ENCODE measurements around the gene ATP8B3. TPM values are rescaled to one million over a fixed set of nuclear protein-coding genes. Genes with fewer than 3 reads are reported as not detected.

Gene ATP8B3
- total and polyA plus RNA-seq, 10 of the 15 experiments (the other 5 are each of a cell fraction or from before 2014, with no cell fraction given) = 0.13 to 1.7 (median 0.52) TPM

- no peak overlapping the region for H2AFZ ChIP-seq (ENCODE audit: control insufficient read depth, low read depth, low read length)
- no peak overlapping the region for H3K4me2 ChIP-seq (ENCODE audit: control insufficient read depth, insufficient read depth)
- no peak for DNase-seq (ENCODE audit: low read depth, low spot score)
- ChIA-PET CTCF (interaction anchor here (0.7 kb wide), 1 partner anchor 8 kb away, joined by 3 read pairs; no protein-coding TSS in a partner anchor), SMC1A (ENCODE audit: uncharacterized antibody, unreplicated experiment) (no interaction called here), RAD21 (ENCODE audit: unreplicated experiment) (interaction anchor here (0.6 to 1.0 kb wide), 4 partner anchors 13 to 538 kb away, joined by 3 to 6 read pairs (median 3); no protein-coding TSS in a partner anchor), POLR2A (interaction anchor here (0.6 to 1.6 kb wide), 5 partner anchors 22 to 263 kb away, joined by 3 to 4 read pairs (median 3); no protein-coding TSS in a partner anchor)
- no peak overlapping the region; the same call in 1 of the 2 replicates for H3K4me3 ChIP-seq
- H3K9me3 ChIP-seq (replicated peaks; ENCODE audit: control insufficient read depth, insufficient read depth, low read length) = no peaks in the 10 kb centered on the region
- WGBS (ENCODE audit: insufficient coverage, insufficient replicate concordance, low lambda C conversion rate, missing lambda C conversion rate) = 90% methylated on average over 27 of the region's 37 CpGs
- ATAC-seq = no peak
- no peak overlapping the region for H3K27ac ChIP-seq (ENCODE audit: control insufficient read depth, insufficient read depth)
- peaks cover 0 to 3% of the 10 kb centered on the region in 2 experiments; a peak in 2 of 4 replicates for H3K36me3 ChIP-seq (ENCODE audit: control insufficient read depth in 2 of 2, insufficient read depth in 2 of 2, low read length in 1 of 2)
- BruUV-seq (replicated peaks) = no TSS peak
- no peaks in the 10 kb centered on the region for H3K27me3 ChIP-seq (replicated peaks in 1 of 2; ENCODE audit: control insufficient read depth in 2 of 2, insufficient read depth in 2 of 2, low read length in 1 of 2)
- TF ChIP-seq SPI1 (IDR thresholded peaks at IDR 0.05; ENCODE audit: borderline replicate concordance, insufficient read depth, low read depth, low read length) = no peak
- TF ChIP-seq, protein P1, sequence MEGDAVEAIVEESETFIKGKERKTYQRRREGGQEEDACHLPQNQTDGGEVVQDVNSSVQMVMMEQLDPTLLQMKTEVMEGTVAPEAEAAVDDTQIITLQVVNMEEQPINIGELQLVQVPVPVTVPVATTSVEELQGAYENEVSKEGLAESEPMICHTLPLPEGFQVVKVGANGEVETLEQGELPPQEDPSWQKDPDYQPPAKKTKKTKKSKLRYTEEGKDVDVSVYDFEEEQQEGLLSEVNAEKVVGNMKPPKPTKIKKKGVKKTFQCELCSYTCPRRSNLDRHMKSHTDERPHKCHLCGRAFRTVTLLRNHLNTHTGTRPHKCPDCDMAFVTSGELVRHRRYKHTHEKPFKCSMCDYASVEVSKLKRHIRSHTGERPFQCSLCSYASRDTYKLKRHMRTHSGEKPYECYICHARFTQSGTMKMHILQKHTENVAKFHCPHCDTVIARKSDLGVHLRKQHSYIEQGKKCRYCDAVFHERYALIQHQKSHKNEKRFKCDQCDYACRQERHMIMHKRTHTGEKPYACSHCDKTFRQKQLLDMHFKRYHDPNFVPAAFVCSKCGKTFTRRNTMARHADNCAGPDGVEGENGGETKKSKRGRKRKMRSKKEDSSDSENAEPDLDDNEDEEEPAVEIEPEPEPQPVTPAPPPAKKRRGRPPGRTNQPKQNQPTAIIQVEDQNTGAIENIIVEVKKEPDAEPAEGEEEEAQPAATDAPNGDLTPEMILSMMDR (IDR thresholded peaks at IDR 0.05 in 2 of 3, conservative IDR thresholded peaks at IDR 0.05 in 1 of 3; ENCODE audit: control insufficient read depth in 2 of 3, extremely low read depth in 1 of 3, insufficient read depth in 1 of 3, low read depth in 3 of 3, low read length in 3 of 3) = no peak
- TF ChIP-seq BACH1 (IDR thresholded peaks at IDR 0.05; ENCODE audit: borderline replicate concordance) = no peak
- TF ChIP-seq CHD2 (IDR thresholded peaks at IDR 0.05; ENCODE audit: borderline replicate concordance, low read depth, low read length) = no peak
- no peak for TF ChIP-seq SKIL (IDR thresholded peaks at IDR 0.05; ENCODE audit: low read depth, poor library complexity, severe bottlenecking)
- TF ChIP-seq GATAD2B (conservative IDR thresholded peaks at IDR 0.05; ENCODE audit: low read depth) = no peak
- no peak for TF ChIP-seq FOXM1 (IDR thresholded peaks at IDR 0.05; ENCODE audit: low read depth, low read length)
- TF ChIP-seq, protein P2, sequence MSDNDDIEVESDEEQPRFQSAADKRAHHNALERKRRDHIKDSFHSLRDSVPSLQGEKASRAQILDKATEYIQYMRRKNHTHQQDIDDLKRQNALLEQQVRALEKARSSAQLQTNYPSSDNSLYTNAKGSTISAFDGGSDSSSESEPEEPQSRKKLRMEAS (IDR thresholded peaks at IDR 0.05; ENCODE audit: low read depth, low read length) = no peak
- no peak for TF ChIP-seq KAT2A (conservative IDR thresholded peaks at IDR 0.05; ENCODE audit: control insufficient read depth, low read depth, low read length)
- no peak for TF ChIP-seq SMC3 (IDR thresholded peaks at IDR 0.05; ENCODE audit: borderline replicate concordance, low read length)
- no peak for TF ChIP-seq TBL1XR1 (IDR thresholded peaks at IDR 0.05; ENCODE audit: low read depth, low read length)
- no peak for TF ChIP-seq YBX1 (IDR thresholded peaks at IDR 0.05)
- TF ChIP-seq POLR2AphosphoS5 (IDR thresholded peaks at IDR 0.05; ENCODE audit: low read length) = no peak
- TF ChIP-seq HDAC2 (IDR thresholded peaks at IDR 0.05) = no peak
- H3K79me2 ChIP-seq (ENCODE audit: control insufficient read depth, insufficient read depth, low read length) = peaks cover 60% of the 10 kb centered on the region
- peaks cover under 1% of the 10 kb centered on the region; the same call in 1 of the 2 replicates for H4K20me1 ChIP-seq (ENCODE audit: control insufficient read depth, insufficient read depth)
- in situ Hi-C loops (cut with MboI) = loop anchor here (25.0 kb wide), 1 partner anchor 1508 kb away; the partner anchor contains the start of gene NFIC
- intact Hi-C loops (cut with micrococcal nuclease; ENCODE audit: unreplicated experiment) = no loop called here
- FAIRE-seq = no peak
- H3K9ac ChIP-seq (ENCODE audit: control insufficient read depth, insufficient read depth, low read length) = no peak overlapping the region
- peaks cover 21% of the 10 kb centered on the region for H3K4me1 ChIP-seq (ENCODE audit: control insufficient read depth, insufficient read depth, low read length)
Observed at GRCh38 chr19:1854542-1855039, 42.5 kb upstream of the ATP8B3 start.

Data from GM12878 (cell line).